B cell (primary cell): ENCODE data around the gene MGAT5. TPM values are rescaled to one million over a fixed set of nuclear protein-coding genes. Genes with fewer than 3 reads are reported as not detected.

Source experiments
- ATAC-seq: fragments of 200-7000 bp; cut with Tn5 transposase; one replicate; pipeline ENCODE4 v1.10.0; 2021; ENCODE audit warnings: low read depth, mild to moderate bottlenecking, moderate number of reproducible peaks, moderate library complexity
- CTCF ChIA-PET: fragments of 350-600 bp; sonication (Branson Sonifier 250); formaldehyde crosslinking; loops from one replicate; lab custom pipeline; 2021; ENCODE audit warnings: antibody characterized with exemption, inconsistent platforms; lab: Charles Lee
- POLR2A ChIA-PET: fragments of 350-600 bp; sonication (Branson Sonifier 250); formaldehyde crosslinking; loops from one replicate; lab custom pipeline; 2021; ENCODE audit warnings: antibody characterized with exemption; lab: Charles Lee
- DNase-seq: peaks from one replicate; pipeline ENCODE4 v3.0.0; 2013
- H2AFZ ChIP-seq: 2 replicates; pipeline ENCODE4 v1.6.1; 2012; ENCODE audit warnings: mild to moderate bottlenecking, low read depth, low read length; ENCODE audit not compliant: insufficient read depth, poor library complexity, severe bottlenecking
- H3K27ac ChIP-seq, 2 donors: 1 replicate in 1 of 2; 2 replicates in 1 of 2; pipeline ENCODE4 v1.5.1; 2012 to 2013; ENCODE audit warnings: low read length in 2 of 2, mild to moderate bottlenecking in 2 of 2, moderate library complexity in 1 of 2
- H3K27me3 ChIP-seq, 4 experiments: fragments of 200-600 bp in 1 of 4; sonication (generic) in 1 of 4; replicated peaks in 1 of 4; 1 replicate in 2 of 4; 2 replicates in 2 of 4; pipeline versions ENCODE4 v1.6.1 to v1.7.0; 2013 to 2016; ENCODE audit warnings: low read length in 3 of 4, mild to moderate bottlenecking in 2 of 4, mixed read lengths in 1 of 4, moderate library complexity in 1 of 4; ENCODE audit not compliant: insufficient read depth in 4 of 4, control insufficient read depth in 3 of 4; ENCODE audit errors: control extremely low read depth in 1 of 4
- H3K36me3 ChIP-seq, 2 experiments: replicated peaks in 1 of 2; 1 replicate in 1 of 2; 2 replicates in 1 of 2; pipeline versions ENCODE4 v1.6.1 to v1.7.1; 2013; ENCODE audit warnings: low read length in 1 of 2; ENCODE audit not compliant: insufficient read depth in 2 of 2, control insufficient read depth in 1 of 2; ENCODE audit errors: control extremely low read depth in 1 of 2, extremely low read depth in 1 of 2
- H3K4me1 ChIP-seq, 2 donors: fragments of 200-600 bp in 1 of 2; sonication (generic) in 1 of 2; 1 replicate in 1 of 2; 2 replicates in 1 of 2; pipeline versions ENCODE4 v1.5.1 to v1.6.1; 2013 to 2017; ENCODE audit warnings: low read length in 2 of 2; ENCODE audit not compliant: control insufficient read depth in 2 of 2, insufficient read depth in 2 of 2
- H3K4me2 ChIP-seq: replicated peaks from 2 replicates; pipeline ENCODE3; 2012; ENCODE audit warnings: mild to moderate bottlenecking, low read depth, low read length; ENCODE audit not compliant: poor library complexity, severe bottlenecking
- H3K4me3 ChIP-seq, 5 experiments: fragments of 200-600 bp in 1 of 5; sonication (generic) in 1 of 5; 1 replicate in 3 of 5; 2 replicates in 2 of 5; pipeline versions ENCODE4 v1.5.1 to v1.7.0; 2011 to 2016; ENCODE audit warnings: low read length in 4 of 5, mild to moderate bottlenecking in 4 of 5, low read depth in 2 of 5, control low read depth in 1 of 5, moderate library complexity in 1 of 5; ENCODE audit not compliant: insufficient read depth in 1 of 5; ENCODE audit errors: control extremely low read depth in 1 of 5, extremely low read depth in 1 of 5
- H3K79me2 ChIP-seq: fragments of 200-600 bp; sonication (generic); one replicate; pipeline ENCODE4 v1.6.0; 2016; ENCODE audit warnings: low read length; ENCODE audit not compliant: control insufficient read depth, insufficient read depth
- H3K9ac ChIP-seq: fragments of 200-600 bp; sonication (generic); 2 replicates; pipeline ENCODE4 v1.6.1; 2017; ENCODE audit warnings: mild to moderate bottlenecking, low read length, moderate library complexity
- H3K9me3 ChIP-seq, 3 donors: one replicate each; pipeline versions ENCODE4 v1.6.1 to v1.7.1; 2013; ENCODE audit warnings: low read length in 2 of 3; ENCODE audit not compliant: control insufficient read depth in 2 of 3, insufficient read depth in 1 of 3; ENCODE audit errors: control extremely low read depth in 1 of 3
- H4K20me1 ChIP-seq: 2 replicates; pipeline ENCODE4 v1.6.0; 2012; ENCODE audit warnings: mild to moderate bottlenecking, low read length; ENCODE audit not compliant: insufficient read depth, control insufficient read depth, poor library complexity, severe bottlenecking
- H3K27ac Mint-ChIP-seq: one replicate; pipeline ENCODE4 v1.8.0; 2021; ENCODE audit warnings: mixed read lengths
- H3K27me3 Mint-ChIP-seq: one replicate; pipeline ENCODE4 v1.8.0; 2021; ENCODE audit warnings: mixed read lengths
- H3K4me1 Mint-ChIP-seq: one replicate; pipeline ENCODE4 v1.8.0; 2021; ENCODE audit warnings: mixed read lengths
- H3K4me3 Mint-ChIP-seq: one replicate; pipeline ENCODE4 v1.8.0; 2021; ENCODE audit warnings: mixed read lengths
- H3K9me3 Mint-ChIP-seq: one replicate; pipeline ENCODE4 v1.8.0; 2022; ENCODE audit warnings: mixed read lengths; ENCODE audit not compliant: insufficient read depth
- EZH2 ChIP-seq: IDR thresholded peaks from 2 replicates; pipeline ENCODE4 v1.6.1; 2012; ENCODE audit warnings: borderline replicate concordance, low read depth, mild to moderate bottlenecking, moderate library complexity, low read length; ENCODE audit not compliant: insufficient read depth, poor library complexity, severe bottlenecking
- WGBS: methylation state at CpG from one replicate; pipeline ENCODE4 v1.1.5; 2013; ENCODE audit warnings: missing lambda C conversion rate; ENCODE audit not compliant: insufficient coverage; 5-methylcytosine and 5-hydroxymethylcytosine counted together
- intact Hi-C: fragments of 100-400 bp; cut with micrococcal nuclease; formaldehyde crosslinking; loops from one replicate; pipeline ENCODE4 v1.10.0; 2022
- polyA plus RNA-seq: library from polyadenylated mRNA; depleted of rRNA; stranded (reverse); fragments of >200 nt; gene quantifications from 2 replicates; pipeline ENCODE4 v1.2.3, GENCODE V29; 2012
- total RNA-seq, 2 donors: library from RNA; stranded (reverse); fragments of 120-200 nt in 1 of 2; gene quantifications; 1 replicate in 1 of 2; 2 replicates in 1 of 2; pipeline versions ENCODE4 v1.2.3 to v1.2.4, GENCODE V29; 2013 to 2022
- TF ChIP-seq, protein P1 (sequence below): fragments of 200-600 bp; IDR thresholded peaks from one replicate; pipeline ENCODE4 v1.8.0; 2022; ENCODE audit warnings: antibody characterized with exemption, mild to moderate bottlenecking

Gene MGAT5
- total and polyA plus RNA-seq, 2 donors (not counting 1 experiment from before 2014, with no cell fraction given): 27.2 to 184 TPM

DNA sequence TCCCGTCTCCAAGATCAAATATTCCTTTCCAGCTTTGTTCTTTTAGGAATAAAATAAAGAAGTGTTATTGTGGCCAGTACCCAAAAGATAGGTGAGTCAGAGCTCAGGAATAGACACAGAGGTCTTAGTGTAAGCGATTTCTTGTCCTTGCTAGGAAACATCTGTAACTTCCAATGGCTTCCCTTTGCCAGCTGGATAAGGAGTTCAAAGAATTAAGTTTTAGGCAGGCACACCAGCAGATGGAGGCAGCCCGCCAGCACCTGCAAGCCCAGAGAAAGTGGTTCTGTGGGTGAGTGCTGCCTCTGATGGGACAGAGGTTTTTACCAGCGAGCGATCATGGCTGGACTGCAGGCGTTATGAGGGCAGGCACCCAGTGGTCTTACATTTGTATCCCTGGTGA, 125.4 kb downstream of the MGAT5 start:
- Mint-ChIP-seq H3K27me3 (no peaks in the 10 kb centered on the region), H3K4me1 (no peaks in the 10 kb centered on the region), H3K4me3 (no peak overlapping the region), H3K27ac (no peak overlapping the region), H3K9me3 (no peaks in the 10 kb centered on the region)
- ATAC-seq (no peak), DNase-seq (no peak)
- intact Hi-C loops: loop anchor here (5.0 kb wide), 1 partner anchor 37 kb away; no protein-coding TSS in a partner anchor
- H3K4me1 ChIP-seq: no peaks in the 10 kb centered on the region
- peaks cover 3 to 73% of the 10 kb centered on the region in 2 experiments for H3K36me3 ChIP-seq
- no peak overlapping the region for H2AFZ ChIP-seq
- 100% methylated on average over 3 of the region's 6 CpGs for WGBS
- H3K79me2 ChIP-seq: peaks cover 65% of the 10 kb centered on the region
- POLR2A ChIA-PET: no interaction called here
- H3K27ac ChIP-seq: no peak overlapping the region
- no peaks in the 10 kb centered on the region for H3K9me3 ChIP-seq
- H3K27me3 ChIP-seq: no peaks in the 10 kb centered on the region
- CTCF ChIA-PET: interaction anchor here (1.0 to 1.5 kb wide), 3 partner anchors 33 to 535 kb away, joined by 3 to 5 read pairs (median 3); no protein-coding TSS in a partner anchor
- peaks cover 29% of the 10 kb centered on the region for H4K20me1 ChIP-seq
- H3K4me3 ChIP-seq: no peak overlapping the region
- H3K4me2 ChIP-seq: no peak overlapping the region
- TF ChIP-seq EZH2: no peak
- TF ChIP-seq, protein P1, sequence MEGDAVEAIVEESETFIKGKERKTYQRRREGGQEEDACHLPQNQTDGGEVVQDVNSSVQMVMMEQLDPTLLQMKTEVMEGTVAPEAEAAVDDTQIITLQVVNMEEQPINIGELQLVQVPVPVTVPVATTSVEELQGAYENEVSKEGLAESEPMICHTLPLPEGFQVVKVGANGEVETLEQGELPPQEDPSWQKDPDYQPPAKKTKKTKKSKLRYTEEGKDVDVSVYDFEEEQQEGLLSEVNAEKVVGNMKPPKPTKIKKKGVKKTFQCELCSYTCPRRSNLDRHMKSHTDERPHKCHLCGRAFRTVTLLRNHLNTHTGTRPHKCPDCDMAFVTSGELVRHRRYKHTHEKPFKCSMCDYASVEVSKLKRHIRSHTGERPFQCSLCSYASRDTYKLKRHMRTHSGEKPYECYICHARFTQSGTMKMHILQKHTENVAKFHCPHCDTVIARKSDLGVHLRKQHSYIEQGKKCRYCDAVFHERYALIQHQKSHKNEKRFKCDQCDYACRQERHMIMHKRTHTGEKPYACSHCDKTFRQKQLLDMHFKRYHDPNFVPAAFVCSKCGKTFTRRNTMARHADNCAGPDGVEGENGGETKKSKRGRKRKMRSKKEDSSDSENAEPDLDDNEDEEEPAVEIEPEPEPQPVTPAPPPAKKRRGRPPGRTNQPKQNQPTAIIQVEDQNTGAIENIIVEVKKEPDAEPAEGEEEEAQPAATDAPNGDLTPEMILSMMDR: no peak
- no peak overlapping the region for H3K9ac ChIP-seq

DNA sequence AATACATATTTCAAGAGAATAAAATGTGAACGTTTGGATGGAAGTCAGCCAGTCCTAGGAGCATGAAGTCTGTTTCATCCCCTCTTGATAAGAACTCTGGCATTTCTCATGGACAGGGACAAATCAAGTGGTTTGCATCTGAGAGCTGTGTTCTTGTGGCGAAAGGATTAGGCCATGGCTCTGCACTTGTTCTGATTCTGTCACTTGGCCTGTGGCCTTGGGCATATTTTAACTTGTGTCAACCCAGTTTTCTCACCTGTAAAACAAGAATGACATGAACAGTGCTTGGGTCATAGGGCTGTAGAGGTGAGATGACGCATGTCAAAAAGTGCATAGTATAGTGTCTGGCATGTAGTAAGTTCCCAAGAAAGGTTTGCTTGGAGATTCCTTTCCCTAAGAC, 125.8 kb downstream of the MGAT5 start:
- H3K9me3 Mint-ChIP-seq: no peaks in the 10 kb centered on the region
- Histone ChIP-seq H3K27ac (no peak overlapping the region), H3K27me3 (no peaks in the 10 kb centered on the region), H3K4me3 (no peak overlapping the region), H2AFZ (no peak overlapping the region), H3K9ac (no peak overlapping the region), H3K4me1 (no peaks in the 10 kb centered on the region), H3K9me3 (no peaks in the 10 kb centered on the region), H4K20me1 (peaks cover 29% of the 10 kb centered on the region), H3K4me2 (no peak overlapping the region), H3K36me3 (peaks cover 3 to 72% of the 10 kb centered on the region in 2 experiments), H3K79me2 (peaks cover 63% of the 10 kb centered on the region)
- no peak overlapping the region for H3K27ac Mint-ChIP-seq
- ChIA-PET POLR2A (no interaction called here), CTCF (interaction anchor here (1.0 to 1.5 kb wide), 2 partner anchors 32 to 261 kb away, joined by 3 to 5 read pairs; no protein-coding TSS in a partner anchor)
- no peaks in the 10 kb centered on the region for H3K27me3 Mint-ChIP-seq
- whole genome bisulfite sequencing: 100% methylated on average over 3 of the region's 3 CpGs
- ATAC-seq (no peak), DNase-seq (no peak)
- no peaks in the 10 kb centered on the region for H3K4me1 Mint-ChIP-seq
- intact Hi-C loops: loop anchor here (5.0 kb wide), 1 partner anchor 37 kb away; no protein-coding TSS in a partner anchor
- TF ChIP-seq, protein P1: no peak
- TF ChIP-seq EZH2: no peak
- H3K4me3 Mint-ChIP-seq: no peak overlapping the region
